Measurements from ENCODE around the gene PEX3.

PEX3 gene

GRCh38 chr6:143540192-143540591 is 89.6 kb downstream of the PEX3 start:
- no peak for DNase-seq
